ENCODE data around the gene CNTNAP2.

- TF ChIP-seq EP300 (IDR thresholded peaks at IDR 0.05) (no peak), POLR2A (IDR thresholded peaks at IDR 0.05) (no peak), CTCF (IDR thresholded peaks at IDR 0.05) (no peak)
Observed at GRCh38 chr7:148253629-148254028, 2137.0 kb downstream of the CNTNAP2 start.
